Measurements from ENCODE around the gene TBX10.

The TBX10 gene

GRCh38 chr11:67673902-67674301 is 34.3 kb upstream of the TBX10 start:
- no peaks in the 10 kb centered on the region for H3K4me1 ChIP-seq (ENCODE audit: low read length)
- H3K4me3 ChIP-seq (ENCODE audit: low read length): no peak overlapping the region
- H3K27ac ChIP-seq (ENCODE audit: low read length): no peak overlapping the region
- no peaks in the 10 kb centered on the region for H3K27me3 ChIP-seq (replicated peaks; ENCODE audit: insufficient read depth, low read length)
- no peak overlapping the region for H2AFZ ChIP-seq (ENCODE audit: low read length)
- H4K20me1 ChIP-seq (ENCODE audit: insufficient read depth, low read length): no peaks in the 10 kb centered on the region
- no peak overlapping the region for H3K4me2 ChIP-seq (ENCODE audit: low read depth, low read length)
- no peaks in the 10 kb centered on the region for H3K79me2 ChIP-seq (ENCODE audit: low read length)
- H3K9me2 ChIP-seq (replicated peaks; ENCODE audit: insufficient read depth, low read length): no peaks in the 10 kb centered on the region
- H3K9me3 ChIP-seq (replicated peaks; ENCODE audit: insufficient read depth, low read length): no peaks in the 10 kb centered on the region
- no peaks in the 10 kb centered on the region for H3K36me3 ChIP-seq (replicated peaks; ENCODE audit: insufficient read depth, low read length)
- no peak overlapping the region for H3K9ac ChIP-seq (ENCODE audit: low read length)
- no peak for TF ChIP-seq CTCF (IDR thresholded peaks at IDR 0.05; ENCODE audit: low read length)
- no peak for TF ChIP-seq EZH2phosphoT487 (IDR thresholded peaks at IDR 0.05; ENCODE audit: low read length)
- TF ChIP-seq EZH2 (optimal IDR thresholded peaks at IDR 0.05; ENCODE audit: low read depth, low read length): no peak
- H3F3A ChIP-seq (ENCODE audit: insufficient read depth, low read length): no peaks in the 10 kb centered on the region
- no peak for DNase-seq

- H3K9me2 ChIP-seq (replicated peaks; ENCODE audit: insufficient read depth, low read length): no peaks in the 10 kb centered on the region
- H2AFZ ChIP-seq (ENCODE audit: low read length): no peak overlapping the region
- H3K27me3 ChIP-seq (replicated peaks; ENCODE audit: insufficient read depth, low read length): no peaks in the 10 kb centered on the region
- no peaks in the 10 kb centered on the region for H3K4me1 ChIP-seq (ENCODE audit: low read length)
- no peak for TF ChIP-seq CTCF (IDR thresholded peaks at IDR 0.05; ENCODE audit: low read length)
- no peak for TF ChIP-seq EZH2 (optimal IDR thresholded peaks at IDR 0.05; ENCODE audit: low read depth, low read length)
- no peak for TF ChIP-seq EZH2phosphoT487 (IDR thresholded peaks at IDR 0.05; ENCODE audit: low read length)
- DNase-seq: no peak
- no peak overlapping the region for H3K27ac ChIP-seq (ENCODE audit: low read length)
- no peak overlapping the region for H3K4me3 ChIP-seq (ENCODE audit: low read length)
- H3K79me2 ChIP-seq (ENCODE audit: low read length): no peaks in the 10 kb centered on the region
- no peaks in the 10 kb centered on the region for H3K9me3 ChIP-seq (replicated peaks; ENCODE audit: insufficient read depth, low read length)
- no peak overlapping the region for H3K4me2 ChIP-seq (ENCODE audit: low read depth, low read length)
- H3K9ac ChIP-seq (ENCODE audit: low read length): no peak overlapping the region
- H4K20me1 ChIP-seq (ENCODE audit: insufficient read depth, low read length): no peaks in the 10 kb centered on the region
- H3F3A ChIP-seq (ENCODE audit: insufficient read depth, low read length): no peaks in the 10 kb centered on the region
- H3K36me3 ChIP-seq (replicated peaks; ENCODE audit: insufficient read depth, low read length): no peaks in the 10 kb centered on the region
These were observed 33.8 kb upstream of the TBX10 start for GRCh38 chr11:67673358-67673757.

GRCh38 chr11:67671211-67671520 is 31.6 kb upstream of the TBX10 start:
- Histone ChIP-seq H2AFZ (ENCODE audit: low read length) (no peak overlapping the region), H3K4me1 (ENCODE audit: low read length) (no peaks in the 10 kb centered on the region), H3K4me3 (ENCODE audit: low read length) (no peak overlapping the region), H3K9me3 (replicated peaks; ENCODE audit: insufficient read depth, low read length) (no peaks in the 10 kb centered on the region), H3K4me2 (ENCODE audit: low read depth, low read length) (no peak overlapping the region), H3K9me2 (replicated peaks; ENCODE audit: insufficient read depth, low read length) (no peaks in the 10 kb centered on the region), H3K9ac (ENCODE audit: low read length) (no peak overlapping the region), H3K79me2 (ENCODE audit: low read length) (no peaks in the 10 kb centered on the region), H3K27ac (ENCODE audit: low read length) (no peak overlapping the region), H3K36me3 (replicated peaks; ENCODE audit: insufficient read depth, low read length) (no peaks in the 10 kb centered on the region), H3F3A (ENCODE audit: insufficient read depth, low read length) (no peaks in the 10 kb centered on the region), H4K20me1 (ENCODE audit: insufficient read depth, low read length) (no peaks in the 10 kb centered on the region), H3K27me3 (replicated peaks; ENCODE audit: insufficient read depth, low read length) (no peaks in the 10 kb centered on the region)
- TF ChIP-seq EZH2 (optimal IDR thresholded peaks at IDR 0.05; ENCODE audit: low read depth, low read length): no peak
- DNase-seq: no peak

- no peak overlapping the region for H3K27ac ChIP-seq (ENCODE audit: low read length)
- no peaks in the 10 kb centered on the region for H4K20me1 ChIP-seq (ENCODE audit: insufficient read depth, low read length)
- no peaks in the 10 kb centered on the region for H3K9me3 ChIP-seq (replicated peaks; ENCODE audit: insufficient read depth, low read length)
- no peaks in the 10 kb centered on the region for H3K9me2 ChIP-seq (replicated peaks; ENCODE audit: insufficient read depth, low read length)
- H3K27me3 ChIP-seq (replicated peaks; ENCODE audit: insufficient read depth, low read length): no peaks in the 10 kb centered on the region
- no peak for TF ChIP-seq EZH2phosphoT487 (IDR thresholded peaks at IDR 0.05; ENCODE audit: low read length)
- TF ChIP-seq CTCF (IDR thresholded peaks at IDR 0.05; ENCODE audit: low read length): no peak
- no peak for TF ChIP-seq EZH2 (optimal IDR thresholded peaks at IDR 0.05; ENCODE audit: low read depth, low read length)
- no peak for DNase-seq
- H3F3A ChIP-seq (ENCODE audit: insufficient read depth, low read length): no peaks in the 10 kb centered on the region
- H3K4me3 ChIP-seq (ENCODE audit: low read length): no peak overlapping the region
- no peaks in the 10 kb centered on the region for H3K79me2 ChIP-seq (ENCODE audit: low read length)
- H2AFZ ChIP-seq (ENCODE audit: low read length): no peak overlapping the region
- no peak overlapping the region for H3K9ac ChIP-seq (ENCODE audit: low read length)
- no peaks in the 10 kb centered on the region for H3K36me3 ChIP-seq (replicated peaks; ENCODE audit: insufficient read depth, low read length)
- no peak overlapping the region for H3K4me2 ChIP-seq (ENCODE audit: low read depth, low read length)
- no peaks in the 10 kb centered on the region for H3K4me1 ChIP-seq (ENCODE audit: low read length)
These were observed 31.0 kb upstream of the TBX10 start for GRCh38 chr11:67670316-67671210.
